PC-9 (cell line): ENCODE measurements around the gene RHOC.

Experiments
- EZH2 ChIP-seq: fragments of 200-600 bp; sonication (generic); IDR thresholded peaks from 2 replicates; pipeline ENCODE4 v1.8.0; 2017; ENCODE audit warnings: antibody characterized with exemption, low read depth
- TF ChIP-seq, protein P1 (sequence below): fragments of 200-600 bp; sonication (generic); conservative IDR thresholded peaks from 2 replicates; pipeline ENCODE4 v1.6.1; 2017; ENCODE audit warnings: mixed run types, antibody characterized with exemption, mild to moderate bottlenecking, moderate library complexity

DNA sequence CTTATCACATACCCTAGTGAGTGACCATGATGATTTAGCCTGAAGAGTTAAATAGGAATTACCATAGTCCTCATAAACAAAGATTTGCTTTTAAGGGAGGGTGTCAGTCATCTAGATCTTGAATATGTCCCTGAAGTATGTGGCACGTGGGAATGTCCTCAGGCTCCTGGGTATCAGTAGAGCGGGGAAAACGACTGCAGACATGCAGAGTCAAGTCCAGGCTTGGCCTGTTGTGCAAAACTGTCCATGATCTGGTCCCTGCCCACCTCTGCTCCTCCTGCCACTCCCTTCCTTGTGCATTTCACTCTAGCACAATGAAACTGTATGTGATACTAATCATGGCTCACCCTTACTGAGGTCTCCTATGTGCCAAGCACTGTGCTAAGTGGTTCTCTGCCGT, 19.6 kb downstream of the RHOC start:
- TF ChIP-seq, protein P1, sequence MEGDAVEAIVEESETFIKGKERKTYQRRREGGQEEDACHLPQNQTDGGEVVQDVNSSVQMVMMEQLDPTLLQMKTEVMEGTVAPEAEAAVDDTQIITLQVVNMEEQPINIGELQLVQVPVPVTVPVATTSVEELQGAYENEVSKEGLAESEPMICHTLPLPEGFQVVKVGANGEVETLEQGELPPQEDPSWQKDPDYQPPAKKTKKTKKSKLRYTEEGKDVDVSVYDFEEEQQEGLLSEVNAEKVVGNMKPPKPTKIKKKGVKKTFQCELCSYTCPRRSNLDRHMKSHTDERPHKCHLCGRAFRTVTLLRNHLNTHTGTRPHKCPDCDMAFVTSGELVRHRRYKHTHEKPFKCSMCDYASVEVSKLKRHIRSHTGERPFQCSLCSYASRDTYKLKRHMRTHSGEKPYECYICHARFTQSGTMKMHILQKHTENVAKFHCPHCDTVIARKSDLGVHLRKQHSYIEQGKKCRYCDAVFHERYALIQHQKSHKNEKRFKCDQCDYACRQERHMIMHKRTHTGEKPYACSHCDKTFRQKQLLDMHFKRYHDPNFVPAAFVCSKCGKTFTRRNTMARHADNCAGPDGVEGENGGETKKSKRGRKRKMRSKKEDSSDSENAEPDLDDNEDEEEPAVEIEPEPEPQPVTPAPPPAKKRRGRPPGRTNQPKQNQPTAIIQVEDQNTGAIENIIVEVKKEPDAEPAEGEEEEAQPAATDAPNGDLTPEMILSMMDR: no peak
- TF ChIP-seq EZH2: no peak
